HFFc6 (cell line): ENCODE measurements around the gene SSTR4. TPM values are rescaled to one million over a fixed set of nuclear protein-coding genes. Genes with fewer than 3 reads are reported as not detected.

Experiments
- DNase-seq: peaks from one replicate; pipeline ENCODE4 v3.0.0-alpha.2; 2018
- H3K27ac Mint-ChIP-seq: 2 replicates; pipeline ENCODE4 v1.8.0; 2020; ENCODE audit warnings: mild to moderate bottlenecking, mixed read lengths
- H3K27me3 Mint-ChIP-seq: 2 replicates; pipeline ENCODE4 v1.8.0; 2021; ENCODE audit warnings: mild to moderate bottlenecking, moderate library complexity, mixed read lengths; ENCODE audit not compliant: insufficient read depth
- H3K36me3 Mint-ChIP-seq: 2 replicates; pipeline ENCODE4 v1.8.0; 2021; ENCODE audit warnings: low read depth, mixed read lengths
- H3K4me1 Mint-ChIP-seq: 2 replicates; pipeline ENCODE4 v1.8.0; 2020; ENCODE audit warnings: low read depth, mixed read lengths
- H3K4me3 Mint-ChIP-seq: 2 replicates; pipeline ENCODE4 v1.8.0; 2020; ENCODE audit warnings: mild to moderate bottlenecking, moderate library complexity, mixed read lengths
- H3K9me3 Mint-ChIP-seq: 2 replicates; pipeline ENCODE4 v1.8.0; 2020; ENCODE audit warnings: mild to moderate bottlenecking, mixed read lengths
- total RNA-seq, 6 experiments: library from RNA; stranded (reverse); fragmentation: NEBNext Ultra II Directional; extraction: Animal tissue kit (Norgen Biotek cat#: 25700); gene quantifications; 2 replicates in 1 of 6; 3 replicates in 5 of 6; pipeline ENCODE4 v1.2.3, GENCODE V29; 2021
- TF ChIP-seq, protein P1 (sequence below): fragments of 200-600 bp; sonication (generic); IDR thresholded peaks from 2 replicates; pipeline ENCODE4 v1.5.0; 2021; ENCODE audit warnings: antibody characterized with exemption, mild to moderate bottlenecking

SSTR4 gene
- total RNA-seq, 6 experiments from 2014 or later = not detected

- Mint-ChIP-seq H3K27ac (no peak overlapping the region), H3K9me3 (peaks cover 3% of the 10 kb centered on the region; the same call in 1 of the 2 replicates), H3K4me1 (no peaks in the 10 kb centered on the region; the same call in 1 of the 2 replicates), H3K27me3 (peaks cover 5% of the 10 kb centered on the region), H3K36me3 (no peaks in the 10 kb centered on the region), H3K4me3 (no peak overlapping the region)
- no peak for DNase-seq
- TF ChIP-seq, protein P1, sequence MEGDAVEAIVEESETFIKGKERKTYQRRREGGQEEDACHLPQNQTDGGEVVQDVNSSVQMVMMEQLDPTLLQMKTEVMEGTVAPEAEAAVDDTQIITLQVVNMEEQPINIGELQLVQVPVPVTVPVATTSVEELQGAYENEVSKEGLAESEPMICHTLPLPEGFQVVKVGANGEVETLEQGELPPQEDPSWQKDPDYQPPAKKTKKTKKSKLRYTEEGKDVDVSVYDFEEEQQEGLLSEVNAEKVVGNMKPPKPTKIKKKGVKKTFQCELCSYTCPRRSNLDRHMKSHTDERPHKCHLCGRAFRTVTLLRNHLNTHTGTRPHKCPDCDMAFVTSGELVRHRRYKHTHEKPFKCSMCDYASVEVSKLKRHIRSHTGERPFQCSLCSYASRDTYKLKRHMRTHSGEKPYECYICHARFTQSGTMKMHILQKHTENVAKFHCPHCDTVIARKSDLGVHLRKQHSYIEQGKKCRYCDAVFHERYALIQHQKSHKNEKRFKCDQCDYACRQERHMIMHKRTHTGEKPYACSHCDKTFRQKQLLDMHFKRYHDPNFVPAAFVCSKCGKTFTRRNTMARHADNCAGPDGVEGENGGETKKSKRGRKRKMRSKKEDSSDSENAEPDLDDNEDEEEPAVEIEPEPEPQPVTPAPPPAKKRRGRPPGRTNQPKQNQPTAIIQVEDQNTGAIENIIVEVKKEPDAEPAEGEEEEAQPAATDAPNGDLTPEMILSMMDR = no peak
These were observed 31.1 kb upstream of the SSTR4 start for GRCh38 chr20:23003881-23004460.

GRCh38 chr20:23005776-23006175 lies 29.3 kb upstream of the SSTR4 start:
- Mint-ChIP-seq H3K4me1 (no peaks in the 10 kb centered on the region), H3K9me3 (peaks cover 3% of the 10 kb centered on the region; the same call in 1 of the 2 replicates), H3K4me3 (no peak overlapping the region), H3K36me3 (no peaks in the 10 kb centered on the region), H3K27me3 (peaks cover 5% of the 10 kb centered on the region), H3K27ac (no peak overlapping the region)
- no peak for DNase-seq
- TF ChIP-seq, protein P1 = no peak

- DNase-seq = no peak
- Mint-ChIP-seq H3K27ac (no peak overlapping the region), H3K4me1 (no peaks in the 10 kb centered on the region), H3K36me3 (no peaks in the 10 kb centered on the region), H3K27me3 (peaks cover 3% of the 10 kb centered on the region; the same call in 1 of the 2 replicates), H3K4me3 (no peak overlapping the region), H3K9me3 (peaks cover 3% of the 10 kb centered on the region; the same call in 1 of the 2 replicates)
- TF ChIP-seq, protein P1 = no peak
These were observed 27.6 kb upstream of the SSTR4 start for GRCh38 chr20:23007462-23007861.

DNA sequence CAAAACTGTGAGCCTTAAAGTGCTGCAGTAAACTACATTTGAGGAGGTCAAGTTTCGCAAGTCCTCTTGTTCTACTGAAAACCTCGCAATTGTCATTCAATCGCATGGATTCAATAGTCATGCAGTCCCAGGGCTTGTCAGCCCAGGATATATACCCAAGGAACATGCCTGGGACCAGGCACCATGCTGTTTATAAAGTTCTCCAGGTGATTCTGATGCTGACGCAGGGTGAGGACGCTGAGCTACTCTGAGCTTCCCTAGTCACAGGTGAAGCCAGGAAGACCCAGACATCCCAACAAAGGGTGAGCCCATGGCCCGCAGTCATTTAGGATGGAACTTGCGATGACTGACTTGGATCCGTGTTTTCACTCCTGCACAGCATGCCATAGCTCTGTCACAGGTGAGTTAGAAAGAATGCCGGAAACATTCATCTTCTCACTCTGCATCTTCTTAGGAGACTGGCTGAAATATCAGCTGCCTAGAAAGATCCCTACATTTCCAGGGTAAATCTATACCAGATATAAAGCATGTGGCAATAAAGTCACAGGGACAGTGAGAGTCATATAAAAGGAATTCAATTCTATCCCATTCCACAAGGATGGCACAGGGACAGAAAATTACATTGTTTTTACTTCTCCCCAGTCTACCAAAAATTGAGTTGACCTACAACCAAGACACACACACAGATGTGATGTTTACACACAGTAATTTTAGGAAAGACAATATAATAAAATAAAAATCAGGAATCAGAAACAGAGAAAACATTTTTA lies 27.0 kb upstream of the SSTR4 start:
- Mint-ChIP-seq H3K27ac (no peak overlapping the region), H3K36me3 (no peaks in the 10 kb centered on the region), H3K4me3 (no peak overlapping the region), H3K9me3 (peaks cover 3% of the 10 kb centered on the region; the same call in 1 of the 2 replicates), H3K4me1 (no peaks in the 10 kb centered on the region), H3K27me3 (peaks cover 3% of the 10 kb centered on the region; the same call in 1 of the 2 replicates)
- DNase-seq = no peak
- TF ChIP-seq, protein P1 = no peak

GRCh38 chr20:23008667-23009066 lies 26.4 kb upstream of the SSTR4 start:
- Mint-ChIP-seq H3K9me3 (0 out of 2 replicates have a peak, but pooled peaks cover 3% of the 10 kb centered on the region), H3K4me1 (no peaks in the 10 kb centered on the region), H3K27ac (no peak overlapping the region), H3K27me3 (peaks cover 3% of the 10 kb centered on the region; the same call in 1 of the 2 replicates), H3K36me3 (no peaks in the 10 kb centered on the region), H3K4me3 (no peak overlapping the region)
- TF ChIP-seq, protein P1 = no peak
- DNase-seq = no peak
